ENCODE measurements around the gene CCDC198. TPM values are rescaled to one million over a fixed set of nuclear protein-coding genes. Genes with fewer than 3 reads are reported as not detected.

CCDC198 gene
- total and polyA plus RNA-seq, 4 donors: 11.2 to 47.7 (median 18.6) TPM

GRCh38 chr14:57480051-57480450, 13.6 kb downstream of the CCDC198 start:
- Histone ChIP-seq H3K4me1 (ENCODE audit: control insufficient read depth in 4 of 4, insufficient read depth in 4 of 4, low read length in 3 of 4) (no peaks in the 10 kb centered on the region), H3K27me3 (ENCODE audit: control insufficient read depth in 4 of 4, insufficient read depth in 4 of 4, low read length in 3 of 4) (no peaks in the 10 kb centered on the region), H3K27ac (ENCODE audit: low read depth in 1 of 2, low read length in 2 of 2) (no peak overlapping the region), H3K36me3 (ENCODE audit: control insufficient read depth in 4 of 4, insufficient read depth in 3 of 4, low read depth in 1 of 4, low read length in 3 of 4) (peaks cover 2 to 31% (median 20%) of the 10 kb centered on the region in 4 donors), H3K9me3 (ENCODE audit: control insufficient read depth in 4 of 4, low read length in 3 of 4) (no peaks in the 10 kb centered on the region), H3K9ac (ENCODE audit: low read depth in 1 of 2, low read length in 2 of 2) (no peak overlapping the region), H3K4me3 (ENCODE audit: low read depth in 1 of 3, low read length in 3 of 3) (no peak overlapping the region)
- WGBS: 93% methylated on average over 1 of the region's 1 CpG
- TF ChIP-seq TAF1 (conservative IDR thresholded peaks at IDR 0.05) (no peak), HNF4A (conservative IDR thresholded peaks at IDR 0.05) (no peak), MAX (IDR thresholded peaks at IDR 0.05) (no peak), NR2F2 (IDR thresholded peaks at IDR 0.05) (no peak), GABPA (IDR thresholded peaks at IDR 0.05 in 1 of 2, conservative IDR thresholded peaks at IDR 0.05 in 1 of 2) (no peak), YY1 (IDR thresholded peaks at IDR 0.05) (no peak), REST (IDR thresholded peaks at IDR 0.05) (no peak), FOXA2 (IDR thresholded peaks at IDR 0.05) (no peak), ATF3 (IDR thresholded peaks at IDR 0.05) (no peak), SP1 (IDR thresholded peaks at IDR 0.05) (no peak), FOXA1 (IDR thresholded peaks at IDR 0.05) (no peak), HNF4G (IDR thresholded peaks at IDR 0.05) (no peak), CTCF (IDR thresholded peaks at IDR 0.05; ENCODE audit: low read depth, low read length, missing input control) (no peak), JUND (IDR thresholded peaks at IDR 0.05) (no peak), RAD21 (IDR thresholded peaks at IDR 0.05) (no peak), ZBTB33 (IDR thresholded peaks at IDR 0.05) (no peak), RXRA (IDR thresholded peaks at IDR 0.05) (no peak), EGR1 (IDR thresholded peaks at IDR 0.05; ENCODE audit: low read depth in 2 of 2) (no peak)
- DNase-seq (ENCODE audit: low spot score): no peak

All from liver (tissue), 9 donors.